DND-41 (cell line): ENCODE measurements around the gene CTNNA3.

Experiments
- ATAC-seq: fragments of 200-7000 bp; cut with Tn5 transposase; 3 replicates; pipeline ENCODE4 v1.9.1; 2021; ENCODE audit warnings: low read depth; ENCODE audit not compliant: insufficient read depth
- DNase-seq: peaks from one replicate; pipeline ENCODE4 v3.0.0-alpha.2; 2020
- H2AFZ ChIP-seq: 2 replicates; pipeline ENCODE4 v1.6.0; 2012; ENCODE audit warnings: low read depth, low read length
- H3K27ac ChIP-seq: 2 replicates; pipeline ENCODE4 v1.5.1; 2012; ENCODE audit warnings: low read length, inconsistent platforms
- H3K27me3 ChIP-seq: fragments of 200-600 bp; sonication (generic); 2 replicates; pipeline ENCODE4 v1.6.0; 2012; ENCODE audit warnings: low read length, mild to moderate bottlenecking, inconsistent platforms; ENCODE audit not compliant: insufficient read depth, poor library complexity
- H3K36me3 ChIP-seq: 2 replicates; pipeline ENCODE4 v1.5.1; 2012; ENCODE audit warnings: low read length, inconsistent platforms; ENCODE audit not compliant: insufficient read depth
- H3K4me1 ChIP-seq: 2 replicates; pipeline ENCODE4 v1.5.1; 2012; ENCODE audit warnings: mild to moderate bottlenecking, low read length; ENCODE audit not compliant: insufficient read depth
- H3K4me2 ChIP-seq: 2 replicates; pipeline ENCODE4 v1.6.0; 2012; ENCODE audit warnings: mild to moderate bottlenecking, moderate library complexity, low read length, inconsistent platforms; ENCODE audit not compliant: insufficient read depth
- H3K4me3 ChIP-seq, 2 experiments: fragments of 200-600 bp in 1 of 2; shearing (Covaris generic) in 1 of 2; 2 replicates each; pipeline ENCODE4 v1.5.1; 2012 to 2016; ENCODE audit warnings: inconsistent platforms in 2 of 2, low read length in 2 of 2, mild to moderate bottlenecking in 2 of 2, low read depth in 1 of 2, moderate library complexity in 1 of 2
- H3K79me2 ChIP-seq: 2 replicates; pipeline ENCODE4 v1.6.0; 2012; ENCODE audit warnings: low read length, inconsistent platforms; ENCODE audit not compliant: insufficient read depth
- H3K9ac ChIP-seq: 2 replicates; pipeline ENCODE4 v1.6.0; 2012; ENCODE audit warnings: low read depth, mild to moderate bottlenecking, inconsistent platforms, low read length, moderate library complexity
- H3K9me3 ChIP-seq: 2 replicates; pipeline ENCODE4 v1.5.1; 2012; ENCODE audit warnings: low read length, moderate library complexity, mild to moderate bottlenecking, inconsistent platforms; ENCODE audit not compliant: insufficient read depth, severe bottlenecking
- H4K20me1 ChIP-seq: 2 replicates; pipeline ENCODE4 v1.6.0; 2012; ENCODE audit warnings: low read length; ENCODE audit not compliant: insufficient read depth
- EZH2 ChIP-seq: IDR thresholded peaks from 3 replicates; pipeline ENCODE4 v1.6.1; 2012; ENCODE audit warnings: borderline replicate concordance, low read depth, mild to moderate bottlenecking, moderate library complexity, low read length, inconsistent platforms; ENCODE audit not compliant: severe bottlenecking
- TF ChIP-seq, protein P1 (sequence below): IDR thresholded peaks from 2 replicates; pipeline ENCODE4 v1.5.1; 2012; ENCODE audit warnings: borderline replicate concordance, low read length, moderate library complexity, mild to moderate bottlenecking; ENCODE audit not compliant: poor library complexity, severe bottlenecking; ENCODE audit errors: extremely low read depth

The CTNNA3 gene

DNA sequence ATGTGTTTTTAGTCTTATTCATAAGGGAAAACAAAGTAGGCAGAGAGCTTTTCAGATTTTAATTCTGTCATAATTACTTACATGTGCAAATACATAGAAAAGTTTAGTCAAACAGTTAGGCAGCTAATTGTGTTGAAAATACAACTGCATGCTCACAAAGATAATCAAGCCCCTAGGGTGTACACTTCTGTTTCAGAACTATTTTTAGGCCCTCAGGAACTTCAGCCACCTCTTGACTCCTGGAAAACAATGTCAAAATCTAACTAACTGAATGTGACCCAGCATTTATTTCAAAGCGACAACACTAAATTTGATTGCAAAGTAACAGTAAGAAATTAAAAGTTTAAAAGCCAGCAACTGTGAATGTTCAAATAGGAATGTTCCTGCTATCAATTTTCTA is 1369.1 kb downstream of the CTNNA3 start:
- Histone ChIP-seq H3K4me2 (no peak overlapping the region), H3K9ac (no peak overlapping the region), H3K4me3 (no peak overlapping the region), H3K27me3 (no peaks in the 10 kb centered on the region), H2AFZ (no peak overlapping the region), H3K4me1 (no peaks in the 10 kb centered on the region), H3K9me3 (no peaks in the 10 kb centered on the region), H3K79me2 (no peaks in the 10 kb centered on the region), H3K27ac (no peak overlapping the region), H4K20me1 (no peaks in the 10 kb centered on the region), H3K36me3 (no peaks in the 10 kb centered on the region)
- ATAC-seq (no peak), DNase-seq (no peak)
- TF ChIP-seq, protein P1, sequence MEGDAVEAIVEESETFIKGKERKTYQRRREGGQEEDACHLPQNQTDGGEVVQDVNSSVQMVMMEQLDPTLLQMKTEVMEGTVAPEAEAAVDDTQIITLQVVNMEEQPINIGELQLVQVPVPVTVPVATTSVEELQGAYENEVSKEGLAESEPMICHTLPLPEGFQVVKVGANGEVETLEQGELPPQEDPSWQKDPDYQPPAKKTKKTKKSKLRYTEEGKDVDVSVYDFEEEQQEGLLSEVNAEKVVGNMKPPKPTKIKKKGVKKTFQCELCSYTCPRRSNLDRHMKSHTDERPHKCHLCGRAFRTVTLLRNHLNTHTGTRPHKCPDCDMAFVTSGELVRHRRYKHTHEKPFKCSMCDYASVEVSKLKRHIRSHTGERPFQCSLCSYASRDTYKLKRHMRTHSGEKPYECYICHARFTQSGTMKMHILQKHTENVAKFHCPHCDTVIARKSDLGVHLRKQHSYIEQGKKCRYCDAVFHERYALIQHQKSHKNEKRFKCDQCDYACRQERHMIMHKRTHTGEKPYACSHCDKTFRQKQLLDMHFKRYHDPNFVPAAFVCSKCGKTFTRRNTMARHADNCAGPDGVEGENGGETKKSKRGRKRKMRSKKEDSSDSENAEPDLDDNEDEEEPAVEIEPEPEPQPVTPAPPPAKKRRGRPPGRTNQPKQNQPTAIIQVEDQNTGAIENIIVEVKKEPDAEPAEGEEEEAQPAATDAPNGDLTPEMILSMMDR: no peak
- no peak for TF ChIP-seq EZH2

DNA sequence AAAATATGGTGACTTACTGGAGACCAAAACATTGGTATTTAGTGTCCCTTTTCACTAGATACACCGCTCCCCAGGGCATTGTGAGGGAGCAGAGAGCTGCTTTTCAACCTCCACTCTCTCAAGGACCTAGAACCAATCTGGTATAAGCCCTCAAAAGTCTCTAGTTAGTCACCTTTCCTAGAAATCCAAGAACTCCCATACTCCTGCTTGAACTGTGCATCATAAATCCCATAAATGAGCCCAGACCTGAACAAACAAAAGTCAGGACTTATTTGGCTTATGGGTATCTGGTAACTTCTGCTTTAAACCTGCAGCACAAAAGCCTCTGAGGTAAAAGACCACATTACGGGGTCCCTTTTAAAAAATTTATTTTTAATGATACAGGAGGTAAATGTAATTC is 1373.2 kb downstream of the CTNNA3 start:
- no peak for ATAC-seq
- Histone ChIP-seq H3K27me3 (no peaks in the 10 kb centered on the region), H3K9me3 (no peaks in the 10 kb centered on the region), H3K36me3 (no peaks in the 10 kb centered on the region), H3K4me3 (no peak overlapping the region), H2AFZ (no peak overlapping the region), H3K27ac (no peak overlapping the region), H3K4me2 (no peak overlapping the region), H3K9ac (no peak overlapping the region), H3K79me2 (no peaks in the 10 kb centered on the region), H4K20me1 (no peaks in the 10 kb centered on the region), H3K4me1 (no peaks in the 10 kb centered on the region)
- DNase-seq: no peak
- no peak for TF ChIP-seq EZH2
- TF ChIP-seq, protein P1: no peak

DNA sequence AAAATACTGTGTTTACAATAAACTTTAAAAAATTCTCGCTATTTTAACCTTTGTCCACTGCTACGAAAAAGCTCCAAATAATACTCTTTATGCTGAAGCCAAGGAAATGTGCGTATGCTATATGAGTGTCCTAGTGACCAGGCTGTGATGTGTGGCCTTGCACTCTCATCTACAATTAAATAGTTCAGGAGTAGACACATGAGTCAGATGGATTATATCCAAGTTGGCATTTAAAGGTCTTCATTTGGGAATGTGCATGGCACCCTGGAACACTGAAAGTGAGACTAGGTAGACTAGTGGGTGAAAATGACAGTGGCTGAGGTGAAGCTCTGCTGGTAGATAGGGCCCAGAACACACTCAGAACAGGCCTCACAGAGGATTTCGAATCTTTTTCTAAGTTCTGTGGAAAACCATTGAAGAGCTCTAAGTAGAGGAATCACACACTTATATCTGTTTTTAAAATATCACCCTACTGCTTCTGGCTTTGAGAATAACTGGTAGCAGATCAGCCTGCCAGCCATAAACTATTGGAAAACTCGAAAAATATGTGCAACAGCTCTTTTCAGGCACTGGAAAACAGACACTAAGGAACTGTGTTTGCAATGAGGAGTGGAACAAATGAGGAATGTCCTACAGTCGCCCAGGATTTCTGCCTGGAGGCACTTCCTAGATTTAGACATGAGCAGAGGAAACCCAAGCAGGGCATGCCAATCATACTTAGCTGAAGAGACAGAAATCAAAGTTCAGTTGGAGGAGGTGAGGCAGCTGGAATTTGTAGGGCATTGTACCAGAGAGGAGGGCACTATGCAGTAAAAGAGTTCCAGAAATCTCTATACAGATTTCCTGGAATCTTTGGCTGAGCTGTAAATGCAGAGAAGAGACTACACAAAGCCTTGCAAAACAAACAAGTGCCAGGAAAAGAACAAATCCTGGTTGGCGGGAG is 1374.0 kb downstream of the CTNNA3 start:
- no peak overlapping the region for H3K27ac ChIP-seq
- DNase-seq: no peak
- no peak for ATAC-seq
- H2AFZ ChIP-seq: no peak overlapping the region
- H3K4me1 ChIP-seq: no peaks in the 10 kb centered on the region
- H3K9me3 ChIP-seq: no peaks in the 10 kb centered on the region
- no peaks in the 10 kb centered on the region for H3K79me2 ChIP-seq
- no peaks in the 10 kb centered on the region for H4K20me1 ChIP-seq
- no peak for TF ChIP-seq EZH2
- TF ChIP-seq, protein P1: no peak
- no peak overlapping the region for H3K4me3 ChIP-seq
- no peak overlapping the region for H3K9ac ChIP-seq
- no peak overlapping the region for H3K4me2 ChIP-seq
- H3K36me3 ChIP-seq: no peaks in the 10 kb centered on the region
- H3K27me3 ChIP-seq: no peaks in the 10 kb centered on the region
